Astrocyte of the cerebellum (primary cell): Measurements from ENCODE around the gene LHPP.

ENCODE experiments used
- DNase-seq: peaks from one replicate; pipeline ENCODE4 v3.0.0-alpha.2; 2011; ENCODE audit warnings: low read depth
- H3K4me3 ChIP-seq: 2 replicates; pipeline ENCODE4 v1.5.1; 2011; ENCODE audit warnings: mild to moderate bottlenecking, low read depth, low read length, moderate library complexity
- CTCF ChIP-seq: IDR thresholded peaks from 2 replicates; pipeline ENCODE4 v1.5.1; 2012; ENCODE audit warnings: low read length, low read depth, moderate library complexity, mild to moderate bottlenecking; ENCODE audit errors: missing control alignments
- in situ Hi-C: cut with HindIII; loops from 2 replicates; pipeline ENCODE4 v1.10.0; 2017; ENCODE audit warnings: low sequenced_read_pairs

LHPP gene

GRCh38 chr10:124470544-124471434 lies 9.2 kb downstream of the LHPP start:
- DNase-seq, result no peak
- in situ Hi-C loops, result no loop called here
- no peak for TF ChIP-seq CTCF
- no peak overlapping the region for H3K4me3 ChIP-seq

GRCh38 chr10:124472071-124472470 lies 10.4 kb downstream of the LHPP start:
- in situ Hi-C loops, result no loop called here
- DNase-seq, result no peak
- no peak overlapping the region for H3K4me3 ChIP-seq
- no peak for TF ChIP-seq CTCF

- no peak for DNase-seq
- in situ Hi-C loops, result no loop called here
- H3K4me3 ChIP-seq, result no peak overlapping the region
- no peak for TF ChIP-seq CTCF
Observed at GRCh38 chr10:124473070-124473469, 11.4 kb downstream of the LHPP start.

- no peak for TF ChIP-seq CTCF
- in situ Hi-C loops, result no loop called here
- DNase-seq, result no peak
- no peak overlapping the region for H3K4me3 ChIP-seq
Observed at GRCh38 chr10:124474514-124475070, 13.0 kb downstream of the LHPP start.

- no peak for DNase-seq
- in situ Hi-C loops, result no loop called here
- H3K4me3 ChIP-seq, result no peak overlapping the region
- TF ChIP-seq CTCF, result no peak
Observed at GRCh38 chr10:124476043-124476725, 14.6 kb downstream of the LHPP start.

GRCh38 chr10:124477614-124478363 lies 16.2 kb downstream of the LHPP start:
- no peak for DNase-seq
- no peak overlapping the region for H3K4me3 ChIP-seq
- no peak for TF ChIP-seq CTCF
- in situ Hi-C loops, result no loop called here
